Neuronal stem cell (in vitro differentiated cells): Measurements from ENCODE around the gene UNKL.

Experiments used
- DNase-seq: peaks from one replicate; pipeline ENCODE4 v3.0.0-alpha.2; 2013; ENCODE audit warnings: low spot score
- H2AFZ ChIP-seq: one replicate; pipeline ENCODE4 v1.6.1; 2013; ENCODE audit warnings: mild to moderate bottlenecking, low read length, inconsistent platforms
- H2AK5ac ChIP-seq: 2 replicates; pipeline ENCODE4 v1.6.1; 2013; ENCODE audit warnings: low read depth, mild to moderate bottlenecking, inconsistent platforms, low read length, moderate library complexity, mixed read lengths
- H2BK120ac ChIP-seq: 2 replicates; pipeline ENCODE4 v1.6.1; 2013; ENCODE audit warnings: low read depth, mild to moderate bottlenecking, inconsistent platforms, low read length, moderate library complexity, mixed read lengths
- H2BK12ac ChIP-seq: one replicate; pipeline ENCODE4 v1.6.1; 2013; ENCODE audit warnings: low read length, inconsistent platforms
- H2BK15ac ChIP-seq: 2 replicates; pipeline ENCODE4 v1.6.1; 2013; ENCODE audit warnings: mild to moderate bottlenecking, low read length, inconsistent platforms, mixed read lengths
- H2BK5ac ChIP-seq: one replicate; pipeline ENCODE4 v1.6.1; 2013; ENCODE audit warnings: inconsistent platforms, mild to moderate bottlenecking, low read length, moderate library complexity
- H3K14ac ChIP-seq: one replicate; pipeline ENCODE4 v1.6.1; 2013; ENCODE audit warnings: low read length, inconsistent platforms
- H3K18ac ChIP-seq: 2 replicates; pipeline ENCODE4 v1.6.1; 2013; ENCODE audit warnings: low read length, inconsistent platforms
- H3K23ac ChIP-seq: 2 replicates; pipeline ENCODE4 v1.6.1; 2013; ENCODE audit warnings: low read depth, mild to moderate bottlenecking, mixed read lengths, low read length, inconsistent platforms; ENCODE audit not compliant: poor library complexity
- H3K27ac ChIP-seq: replicated peaks from 3 replicates; pipeline ENCODE4 v1.5.1; 2013; ENCODE audit warnings: low read length, inconsistent platforms
- H3K27me3 ChIP-seq, 3 experiments: 2 replicates each; pipeline ENCODE4 v1.6.1; 2013; ENCODE audit warnings: low read length in 3 of 3, mild to moderate bottlenecking in 2 of 3, inconsistent platforms in 1 of 3, low read depth in 1 of 3, mixed read lengths in 1 of 3, moderate library complexity in 1 of 3; ENCODE audit not compliant: control insufficient read depth in 3 of 3, insufficient read depth in 3 of 3
- H3K36me3 ChIP-seq, 2 donors: replicated peaks in 1 of 2; 2 replicates each; pipeline ENCODE4 v1.6.1; 2013; ENCODE audit warnings: low read length in 2 of 2; ENCODE audit not compliant: control insufficient read depth in 2 of 2, insufficient read depth in 2 of 2
- H3K4ac ChIP-seq: 2 replicates; pipeline ENCODE4 v1.6.1; 2013; ENCODE audit warnings: inconsistent platforms, mild to moderate bottlenecking, low read length, moderate library complexity
- H3K4me1 ChIP-seq, 2 donors: 1 replicate in 1 of 2; 2 replicates in 1 of 2; pipeline ENCODE4 v1.6.1; 2013; ENCODE audit warnings: low read length in 2 of 2, low read depth in 1 of 2; ENCODE audit not compliant: control insufficient read depth in 2 of 2, insufficient read depth in 1 of 2
- H3K4me2 ChIP-seq: one replicate; pipeline ENCODE4 v1.6.1; 2013; ENCODE audit warnings: mild to moderate bottlenecking, low read length, inconsistent platforms; ENCODE audit not compliant: insufficient read depth, poor library complexity, severe bottlenecking
- H3K4me3 ChIP-seq, 2 donors: 2 replicates each; pipeline ENCODE4 v1.5.1; 2013; ENCODE audit warnings: low read length in 2 of 2, mild to moderate bottlenecking in 2 of 2, inconsistent platforms in 1 of 2, moderate library complexity in 1 of 2
- H3K79me1 ChIP-seq: one replicate; pipeline ENCODE4 v1.6.1; 2013; ENCODE audit warnings: low read depth, mild to moderate bottlenecking, inconsistent platforms, low read length, moderate library complexity
- H3K9ac ChIP-seq: one replicate; pipeline ENCODE4 v1.6.1; 2013; ENCODE audit warnings: mild to moderate bottlenecking, low read depth, low read length, inconsistent platforms; ENCODE audit not compliant: poor library complexity
- H3K9me3 ChIP-seq, 2 donors: replicated peaks in 1 of 2; 2 replicates each; pipeline versions ENCODE3 to v1.6.1; 2013; ENCODE audit warnings: low read length in 2 of 2, mild to moderate bottlenecking in 2 of 2, inconsistent platforms in 1 of 2, low read depth in 1 of 2, mixed read lengths in 1 of 2, moderate library complexity in 1 of 2; ENCODE audit not compliant: control insufficient read depth in 2 of 2, insufficient read depth in 1 of 2
- H4K8ac ChIP-seq: one replicate; pipeline ENCODE4 v1.6.1; 2013; ENCODE audit warnings: low read depth, mild to moderate bottlenecking, inconsistent platforms, low read length, moderate library complexity
- H4K91ac ChIP-seq: one replicate; pipeline ENCODE4 v1.6.1; 2013; ENCODE audit warnings: low read length, low read depth, mild to moderate bottlenecking, inconsistent platforms; ENCODE audit not compliant: poor library complexity
- WGBS, 2 donors: extraction: QIAGEN DNeasy Blood & Tissue Kit; methylation state at CpG; one replicate each; pipeline ENCODE4 v1.1.7; 2013; ENCODE audit warnings: missing lambda C conversion rate in 2 of 2, mixed read lengths in 1 of 2; ENCODE audit not compliant: insufficient read length in 2 of 2, insufficient replicate concordance in 1 of 2; ENCODE audit errors: extremely low coverage in 2 of 2; 5-methylcytosine and 5-hydroxymethylcytosine counted together

UNKL gene

GRCh38 chr16:1403733-1404132 is 10.8 kb downstream of the UNKL start:
- WGBS, 2 donors, result no CpG with 5 or more reads among the region's 14 CpGs
- Histone ChIP-seq H3K18ac (no peak overlapping the region), H2BK5ac (no peak overlapping the region), H3K4me3 (no peak overlapping the region), H3K4ac (no peak overlapping the region), H3K9ac (peak overlapping the region; percentile 51), H3K36me3 (peaks cover 24 to 28% of the 10 kb centered on the region in 2 donors), H3K79me1 (peaks cover 33% of the 10 kb centered on the region), H2AFZ (no peak overlapping the region), H4K91ac (no peak overlapping the region), H3K23ac (peak overlapping the region; percentile 55), H3K9me3 (peaks cover 0 to 2% of the 10 kb centered on the region in 2 donors), H3K14ac (no peak overlapping the region), H3K4me2 (no peak overlapping the region), H2BK120ac (no peak overlapping the region), H3K27me3 (no peaks in the 10 kb centered on the region), H4K8ac (no peak overlapping the region), H2BK15ac (no peak overlapping the region), H2AK5ac (no peak overlapping the region), H3K27ac (no peak overlapping the region), H3K4me1 (peaks cover 5% of the 10 kb centered on the region in 2 donors), H2BK12ac (no peak overlapping the region)
- DNase-seq, result no peak

GRCh38 chr16:1403036-1403435 is 11.5 kb downstream of the UNKL start:
- H3K36me3 ChIP-seq, result peaks cover 26 to 28% of the 10 kb centered on the region in 2 donors
- H3K14ac ChIP-seq, result no peak overlapping the region
- H3K4me3 ChIP-seq, result no peak overlapping the region
- H3K4ac ChIP-seq, result no peak overlapping the region
- H3K4me2 ChIP-seq, result no peak overlapping the region
- H3K27me3 ChIP-seq, result no peaks in the 10 kb centered on the region
- no peak overlapping the region for H2BK12ac ChIP-seq
- no CpG with 5 or more reads among the region's 22 CpGs for WGBS, 2 donors
- H3K23ac ChIP-seq, result peak overlapping the region; percentile 65
- H3K79me1 ChIP-seq, result peaks cover 28% of the 10 kb centered on the region
- no peak overlapping the region for H2BK5ac ChIP-seq
- peaks cover 0 to 5% of the 10 kb centered on the region in 2 donors for H3K4me1 ChIP-seq
- H2BK15ac ChIP-seq, result no peak overlapping the region
- H3K9ac ChIP-seq, result peak overlapping the region; percentile 44
- peaks cover 0 to 2% of the 10 kb centered on the region in 2 donors for H3K9me3 ChIP-seq
- no peak for DNase-seq
- H2AK5ac ChIP-seq, result peak overlapping the region; percentile 46
- no peak overlapping the region for H3K18ac ChIP-seq
- no peak overlapping the region for H4K91ac ChIP-seq
- no peak overlapping the region for H3K27ac ChIP-seq
- H2AFZ ChIP-seq, result no peak overlapping the region
- H4K8ac ChIP-seq, result peak overlapping the region; percentile 92
- H2BK120ac ChIP-seq, result no peak overlapping the region

DNA sequence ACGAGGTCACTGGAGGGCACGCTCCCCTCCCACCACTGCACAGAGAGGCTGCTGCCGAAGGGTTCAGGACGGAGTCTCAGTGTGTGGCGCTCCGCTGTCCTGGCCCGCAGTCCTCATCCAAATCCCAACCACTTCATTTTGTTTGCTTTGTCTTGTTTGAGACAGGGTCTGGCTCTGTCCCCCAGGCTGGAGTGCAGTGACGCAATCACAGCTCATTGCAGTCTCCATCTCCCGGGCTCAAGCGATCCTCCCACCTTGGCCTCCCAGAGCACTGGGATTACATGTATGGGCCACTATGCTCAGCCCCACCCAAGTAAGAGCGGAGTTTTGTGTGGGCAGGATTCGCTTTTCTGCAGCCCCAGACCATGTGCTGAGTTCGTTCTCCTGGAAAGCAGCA is 12.7 kb downstream of the UNKL start:
- H2BK120ac ChIP-seq, result no peak overlapping the region
- H2BK12ac ChIP-seq, result no peak overlapping the region
- no peak overlapping the region for H2BK15ac ChIP-seq
- no peak overlapping the region for H3K14ac ChIP-seq
- peaks cover 0 to 2% of the 10 kb centered on the region in 2 donors for H3K9me3 ChIP-seq
- H3K4me1 ChIP-seq, result no peaks in the 10 kb centered on the region
- DNase-seq, result no peak
- no peak overlapping the region for H4K8ac ChIP-seq
- H3K4ac ChIP-seq, result no peak overlapping the region
- H3K27me3 ChIP-seq, result no peaks in the 10 kb centered on the region
- H2BK5ac ChIP-seq, result peak overlapping the region; percentile 53
- no peak overlapping the region for H3K18ac ChIP-seq
- no peak overlapping the region for H2AK5ac ChIP-seq
- H3K4me2 ChIP-seq, result no peak overlapping the region
- H3K27ac ChIP-seq, result no peak overlapping the region
- H3K36me3 ChIP-seq, result peaks cover 26 to 28% of the 10 kb centered on the region in 2 donors
- H4K91ac ChIP-seq, result no peak overlapping the region
- no peak overlapping the region for H2AFZ ChIP-seq
- H3K9ac ChIP-seq, result peak overlapping the region; percentile 30
- peaks cover 20% of the 10 kb centered on the region for H3K79me1 ChIP-seq
- no peak overlapping the region for H3K4me3 ChIP-seq
- H3K23ac ChIP-seq, result no peak overlapping the region
- WGBS, 2 donors, result no CpG with 5 or more reads among the region's 13 CpGs

DNA sequence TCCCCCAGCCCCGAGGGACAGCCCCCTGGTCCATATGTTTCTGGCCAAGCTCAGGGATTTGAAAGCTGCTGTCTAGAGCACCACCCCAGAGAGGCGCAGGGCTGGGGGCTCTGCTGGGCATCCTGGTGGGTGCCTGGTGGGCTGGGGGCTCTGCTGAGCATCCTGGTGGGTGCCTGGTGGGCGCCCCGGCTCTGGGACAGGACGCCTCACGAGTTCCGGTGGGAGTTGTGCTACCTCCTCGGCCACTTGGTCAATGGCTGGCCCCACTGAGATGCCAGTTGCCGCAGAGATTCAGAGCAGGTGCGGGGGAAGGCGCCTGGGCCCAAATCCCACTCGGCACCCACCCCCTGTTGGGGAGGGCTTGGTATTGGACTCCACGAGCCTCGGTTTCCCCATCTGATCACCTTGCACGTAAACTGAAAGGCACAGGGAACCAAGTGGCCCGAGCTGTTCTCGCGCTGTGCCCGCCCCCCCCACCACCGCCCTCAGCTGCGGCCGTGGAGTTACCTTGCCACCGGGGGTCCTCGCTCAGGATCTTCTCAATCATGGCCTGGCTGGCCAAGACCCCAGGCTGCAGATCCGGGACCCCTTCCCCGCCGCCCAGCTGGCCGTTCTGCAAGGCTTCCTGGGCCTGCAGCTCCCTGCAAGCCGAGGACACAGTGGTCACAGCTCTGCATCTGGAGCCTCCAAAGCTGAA is 13.3 kb downstream of the UNKL start:
- H2BK120ac ChIP-seq, result no peak overlapping the region
- H3K4me1 ChIP-seq, result no peaks in the 10 kb centered on the region
- no peak overlapping the region for H3K18ac ChIP-seq
- H3K9ac ChIP-seq, result peak overlapping the region; percentile 30
- no peak overlapping the region for H4K8ac ChIP-seq
- peaks cover 0 to 2% of the 10 kb centered on the region in 2 donors for H3K9me3 ChIP-seq
- peaks cover 26 to 28% of the 10 kb centered on the region in 2 donors for H3K36me3 ChIP-seq
- H3K14ac ChIP-seq, result no peak overlapping the region
- H2BK12ac ChIP-seq, result no peak overlapping the region
- peak overlapping the region; percentile 53 for H2BK5ac ChIP-seq
- H2AFZ ChIP-seq, result no peak overlapping the region
- no peak overlapping the region for H3K4ac ChIP-seq
- no peak overlapping the region for H2BK15ac ChIP-seq
- H3K27me3 ChIP-seq, result no peaks in the 10 kb centered on the region
- WGBS, 2 donors, result no CpG with 5 or more reads among the region's 29 CpGs
- H3K79me1 ChIP-seq, result peaks cover 20% of the 10 kb centered on the region
- no peak overlapping the region for H3K4me2 ChIP-seq
- DNase-seq, result no peak
- no peak overlapping the region for H4K91ac ChIP-seq
- no peak overlapping the region for H3K4me3 ChIP-seq
- no peak overlapping the region for H3K27ac ChIP-seq
- H3K23ac ChIP-seq, result peak overlapping the region; percentile 20
- H2AK5ac ChIP-seq, result no peak overlapping the region
